HepG2 (cell line): Measurements from ENCODE around the gene FCMR. TPM values are rescaled to one million over a fixed set of nuclear protein-coding genes. Genes with fewer than 3 reads are reported as not detected.

Experiments
- CBX5 ChIP-seq: sonication (generic); formaldehyde crosslinking; IDR thresholded peaks from 2 replicates; pipeline ENCODE4 v1.4.0; 2020; ENCODE audit warnings: missing genetic modification reagents, borderline replicate concordance
- HINFP ChIP-seq: sonication (generic); formaldehyde crosslinking; IDR thresholded peaks from 2 replicates; pipeline ENCODE4 v1.4.0; 2020; ENCODE audit warnings: low read depth, mild to moderate bottlenecking, missing genetic modification reagents
- JDP2 ChIP-seq: sonication (generic); formaldehyde crosslinking; IDR thresholded peaks from 2 replicates; pipeline ENCODE4 v1.8.1; 2022; ENCODE audit warnings: missing genetic modification reagents, borderline replicate concordance
- KDM5B ChIP-seq: sonication (generic); formaldehyde crosslinking; IDR thresholded peaks from 2 replicates; pipeline ENCODE4 v1.4.0; 2020; ENCODE audit warnings: missing genetic modification reagents, mild to moderate bottlenecking, borderline replicate concordance
- MAZ ChIP-seq, 2 experiments: sonication (generic) in 1 of 2; formaldehyde crosslinking in 1 of 2; IDR thresholded peaks; 2 replicates each; pipeline versions ENCODE4 v1.5.0 to v1.6.1; 2012 to 2020; ENCODE audit warnings: low read depth in 2 of 2, mild to moderate bottlenecking in 2 of 2, borderline replicate concordance in 1 of 2, improper control_type of control experiment in 1 of 2, low read length in 1 of 2, missing genetic modification reagents in 1 of 2, moderate library complexity in 1 of 2
- SETDB1 ChIP-seq: sonication (generic); formaldehyde crosslinking; IDR thresholded peaks from 2 replicates; pipeline ENCODE4 v1.5.1; 2020; ENCODE audit warnings: missing genetic modification reagents, mild to moderate bottlenecking, borderline replicate concordance
- ZNF124 ChIP-seq: sonication (generic); formaldehyde crosslinking; IDR thresholded peaks from 2 replicates; pipeline ENCODE4 v1.4.0; 2020; ENCODE audit warnings: missing genetic modification reagents
- ZNF296 ChIP-seq: sonication (generic); formaldehyde crosslinking; conservative IDR thresholded peaks from 2 replicates; pipeline ENCODE4 v1.5.0; 2020; ENCODE audit warnings: mild to moderate bottlenecking, missing genetic modification reagents
- ZNF597 ChIP-seq: sonication (generic); formaldehyde crosslinking; IDR thresholded peaks from 2 replicates; pipeline ENCODE4 v1.5.0; 2020; ENCODE audit warnings: missing genetic modification reagents
- polyA plus RNA-seq, 8 experiments: library from polyadenylated mRNA; depleted of rRNA in 3 of 8; stranded (reverse) in 7 of 8; unstranded in 1 of 8; fragments of >200 nt; fragmentation: Illumina TruSeq in 4 of 8; extraction: Trizol in 4 of 8; gene quantifications; 2 replicates each; pipeline versions ENCODE4 v1.2.1 to v1.2.3, GENCODE V29; 2011 to 2016; ENCODE audit warnings: low read depth in 4 of 8, missing spikeins in 1 of 8, mixed read lengths in 1 of 8; ENCODE audit not compliant: insufficient read depth in 1 of 8
- total RNA-seq, 5 experiments: library from RNA; depleted of rRNA; stranded (reverse); fragments of >200 nt; fragmentation: Illumina TruSeq; extraction: Trizol; gene quantifications; 2 replicates each; pipeline ENCODE4 v1.2.3, GENCODE V29; 2016; ENCODE audit warnings: low read depth in 1 of 5
- TF ChIP-seq, protein P1 (sequence below): sonication (generic); formaldehyde crosslinking; IDR thresholded peaks from 2 replicates; pipeline ENCODE4 v1.8.1; 2022; ENCODE audit warnings: low read depth, mild to moderate bottlenecking, missing genetic modification reagents
- TF ChIP-seq, protein P2 (sequence below): IDR thresholded peaks from 2 replicates; pipeline ENCODE4 v1.6.1; 2018; ENCODE audit warnings: missing genetic modification reagents, mild to moderate bottlenecking, missing compliant biosample characterization

The FCMR gene
- total and polyA plus RNA-seq, 2 of the 13 experiments (the other 11 are each of a cell fraction or from before 2014, with no cell fraction given): not detected

DNA sequence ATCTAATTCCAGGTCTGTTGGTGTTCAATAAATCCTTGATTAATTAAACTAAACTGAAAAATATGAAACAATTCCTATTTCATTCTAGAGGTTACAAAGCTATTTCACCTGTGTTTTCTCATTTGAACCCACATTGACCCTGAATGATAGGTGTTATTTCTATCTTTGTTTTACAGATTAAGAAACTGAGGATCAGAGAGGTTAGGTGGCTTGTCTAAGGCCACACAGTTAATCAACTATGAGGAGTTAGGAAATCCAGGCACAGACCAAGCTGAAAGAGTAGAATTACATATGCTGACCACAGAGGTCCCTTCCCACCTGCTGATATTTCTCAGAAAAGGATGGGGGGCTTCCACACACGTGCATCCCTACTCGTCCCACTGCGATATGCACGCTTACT, 24.0 kb upstream of the FCMR start (continued):
- TF ChIP-seq ZNF597 (CRISPR knock-in tag): no peak
- no peak for TF ChIP-seq HINFP (CRISPR knock-in tag)
- TF ChIP-seq ZNF124 (CRISPR knock-in tag): no peak
- no peak for TF ChIP-seq SETDB1 (CRISPR knock-in tag)
- no peak for TF ChIP-seq ZNF296
- no peak for TF ChIP-seq KDM5B
- TF ChIP-seq, protein P1, sequence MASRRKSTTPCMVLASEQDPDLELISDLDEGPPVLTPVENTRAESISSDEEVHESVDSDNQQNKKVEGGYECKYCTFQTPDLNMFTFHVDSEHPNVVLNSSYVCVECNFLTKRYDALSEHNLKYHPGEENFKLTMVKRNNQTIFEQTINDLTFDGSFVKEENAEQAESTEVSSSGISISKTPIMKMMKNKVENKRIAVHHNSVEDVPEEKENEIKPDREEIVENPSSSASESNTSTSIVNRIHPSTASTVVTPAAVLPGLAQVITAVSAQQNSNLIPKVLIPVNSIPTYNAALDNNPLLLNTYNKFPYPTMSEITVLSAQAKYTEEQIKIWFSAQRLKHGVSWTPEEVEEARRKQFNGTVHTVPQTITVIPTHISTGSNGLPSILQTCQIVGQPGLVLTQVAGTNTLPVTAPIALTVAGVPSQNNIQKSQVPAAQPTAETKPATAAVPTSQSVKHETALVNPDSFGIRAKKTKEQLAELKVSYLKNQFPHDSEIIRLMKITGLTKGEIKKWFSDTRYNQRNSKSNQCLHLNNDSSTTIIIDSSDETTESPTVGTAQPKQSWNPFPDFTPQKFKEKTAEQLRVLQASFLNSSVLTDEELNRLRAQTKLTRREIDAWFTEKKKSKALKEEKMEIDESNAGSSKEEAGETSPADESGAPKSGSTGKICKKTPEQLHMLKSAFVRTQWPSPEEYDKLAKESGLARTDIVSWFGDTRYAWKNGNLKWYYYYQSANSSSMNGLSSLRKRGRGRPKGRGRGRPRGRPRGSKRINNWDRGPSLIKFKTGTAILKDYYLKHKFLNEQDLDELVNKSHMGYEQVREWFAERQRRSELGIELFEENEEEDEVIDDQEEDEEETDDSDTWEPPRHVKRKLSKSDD (CRISPR knock-in tag): no peak
- TF ChIP-seq, protein P2, sequence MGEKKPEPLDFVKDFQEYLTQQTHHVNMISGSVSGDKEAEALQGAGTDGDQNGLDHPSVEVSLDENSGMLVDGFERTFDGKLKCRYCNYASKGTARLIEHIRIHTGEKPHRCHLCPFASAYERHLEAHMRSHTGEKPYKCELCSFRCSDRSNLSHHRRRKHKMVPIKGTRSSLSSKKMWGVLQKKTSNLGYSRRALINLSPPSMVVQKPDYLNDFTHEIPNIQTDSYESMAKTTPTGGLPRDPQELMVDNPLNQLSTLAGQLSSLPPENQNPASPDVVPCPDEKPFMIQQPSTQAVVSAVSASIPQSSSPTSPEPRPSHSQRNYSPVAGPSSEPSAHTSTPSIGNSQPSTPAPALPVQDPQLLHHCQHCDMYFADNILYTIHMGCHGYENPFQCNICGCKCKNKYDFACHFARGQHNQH (CRISPR knock-in tag): no peak
- TF ChIP-seq MAZ (IDR thresholded peaks at IDR 0.05; ENCODE audit: borderline replicate concordance, low read depth, low read length): no peak
- TF ChIP-seq MAZ (CRISPR knock-in tag; IDR thresholded peaks at IDR 0.05; ENCODE audit: low read depth): no peak
- TF ChIP-seq JDP2: no peak
- no peak for TF ChIP-seq CBX5
- TF ChIP-seq, all 625 proteins: peak for 0
